HG03175 (cell line): ENCODE measurements around the gene PRF1.
"Not testable (repeated sequence)": the region's sequence is repeated elsewhere in the genome, so short reads cannot be mapped to it uniquely, and the experiment has no call there.

Experiments
- ATAC-seq: cut with Tn5 transposase; IDR thresholded peaks from one replicate; pipeline ENCODE4 v1.9.1; 2021; ENCODE audit warnings: mild to moderate bottlenecking, moderate library complexity; ENCODE audit not compliant: unreplicated experiment

Gene PRF1

DNA sequence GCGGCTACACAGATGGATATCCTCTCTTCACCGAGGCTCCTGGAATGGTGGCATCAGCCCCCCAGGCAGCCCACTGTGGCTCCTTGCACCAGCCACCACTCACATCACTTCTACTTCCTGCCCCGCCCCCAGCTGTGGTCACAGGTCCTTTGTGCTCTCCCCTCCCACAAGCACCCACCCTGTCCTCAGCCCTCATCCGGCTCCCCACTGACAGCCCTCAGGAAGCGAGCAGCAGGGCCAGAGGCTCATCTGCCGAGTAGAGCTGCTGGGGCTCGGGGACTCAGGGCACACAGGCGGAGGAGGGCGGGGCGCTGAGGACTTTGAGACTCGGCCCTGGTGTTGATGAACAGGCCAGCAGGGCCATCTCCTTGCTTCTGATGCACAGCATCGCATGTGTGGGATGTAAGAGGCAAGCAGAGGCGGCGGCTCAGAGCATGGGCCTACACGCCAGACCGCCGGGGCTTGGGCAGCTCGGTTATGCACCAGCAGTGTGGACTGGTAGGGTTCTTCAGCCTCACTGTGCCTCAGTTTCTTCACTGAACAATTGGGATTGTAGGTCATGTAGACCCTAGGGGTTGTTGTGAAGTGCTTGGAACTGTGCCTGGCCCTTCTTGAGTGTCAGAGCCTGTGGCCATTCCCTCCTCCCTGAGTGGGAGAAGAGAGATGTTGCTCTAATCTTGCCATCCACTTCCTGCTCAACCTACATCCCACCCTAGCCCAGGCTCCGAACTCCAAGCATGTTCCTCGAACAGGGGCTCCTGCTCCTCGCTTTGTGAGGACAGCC, at the start of gene PRF1:
TSS of gene PRF1 (minus strand) at position 77 of the 784 bp plus-strand sequence. CDS start 1,839 bp downstream, outside the sequence.
- ATAC-seq: no peak

- no peak for ATAC-seq
Measured at GRCh38 chr10:70651661-70652060, 49.1 kb upstream of the PRF1 start.

DNA sequence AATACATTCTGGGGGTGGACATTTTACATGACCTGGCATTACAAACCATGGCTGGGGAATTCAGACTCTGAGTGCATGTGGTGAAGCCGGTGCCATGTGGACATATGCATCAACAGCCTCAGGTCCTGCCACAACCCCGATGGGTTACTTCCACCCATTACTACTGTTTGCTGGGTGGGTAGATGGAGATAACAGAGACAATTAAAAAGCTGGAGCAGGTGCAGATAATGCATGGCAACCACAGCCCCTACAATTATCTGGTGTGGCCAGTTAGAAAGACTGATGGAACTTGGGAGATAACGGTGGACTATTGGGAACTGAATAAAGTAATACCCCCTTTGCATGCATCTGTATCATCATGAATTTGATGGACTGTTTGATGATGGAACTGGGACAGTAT, 48.2 kb upstream of the PRF1 start:
- no peak for ATAC-seq

GRCh38 chr10:70650104-70650503, 47.6 kb upstream of the PRF1 start:
- ATAC-seq: no peak

GRCh38 chr10:70649526-70649925, 47.0 kb upstream of the PRF1 start:
- ATAC-seq: no peak

DNA sequence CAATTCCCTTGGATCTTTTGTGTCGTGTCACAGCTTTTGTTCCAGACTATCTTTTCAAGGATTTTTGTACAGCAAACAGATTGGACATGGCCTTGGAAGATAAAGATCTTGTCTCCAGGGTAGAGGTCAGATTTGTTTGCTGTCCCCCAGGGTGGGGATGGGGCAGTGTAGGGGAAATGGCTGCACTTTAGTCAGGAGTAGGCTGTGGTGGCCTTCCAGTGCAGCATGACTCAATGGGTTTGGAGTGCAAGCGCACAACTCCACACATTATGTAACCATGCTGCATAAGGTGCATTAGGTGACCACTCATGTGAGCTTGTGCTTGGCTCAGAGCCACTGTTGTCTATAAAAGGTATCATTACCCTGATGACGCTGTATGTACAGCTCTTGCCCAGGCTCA, 45.9 kb upstream of the PRF1 start:
- ATAC-seq: no peak

- no peak for ATAC-seq
Measured at GRCh38 chr10:70647086-70647485, 44.5 kb upstream of the PRF1 start.

DNA sequence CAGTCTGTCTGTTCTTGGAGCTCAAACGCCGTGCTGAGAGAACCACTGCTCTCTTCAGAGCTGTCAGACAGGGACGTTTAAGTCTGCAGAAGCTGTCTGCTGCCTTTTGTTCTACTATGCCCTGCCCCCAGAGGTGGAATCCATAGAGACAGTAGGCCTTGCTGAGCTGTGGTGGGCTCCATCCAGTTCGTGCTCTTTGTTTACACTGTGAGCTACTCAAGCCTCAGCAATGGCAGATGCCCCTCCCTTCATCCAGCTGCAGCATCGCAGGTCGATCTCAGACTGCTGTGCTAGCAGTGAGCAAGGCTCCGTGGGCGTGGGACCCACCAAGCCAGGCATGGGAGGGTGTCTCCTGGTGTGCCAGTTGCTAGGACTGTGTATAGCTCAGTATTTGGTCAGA, 42.4 kb upstream of the PRF1 start:
- not testable (repeated sequence) for ATAC-seq

- ATAC-seq: not testable (repeated sequence)
Measured at GRCh38 chr10:70643272-70643671, 40.7 kb upstream of the PRF1 start.

DNA sequence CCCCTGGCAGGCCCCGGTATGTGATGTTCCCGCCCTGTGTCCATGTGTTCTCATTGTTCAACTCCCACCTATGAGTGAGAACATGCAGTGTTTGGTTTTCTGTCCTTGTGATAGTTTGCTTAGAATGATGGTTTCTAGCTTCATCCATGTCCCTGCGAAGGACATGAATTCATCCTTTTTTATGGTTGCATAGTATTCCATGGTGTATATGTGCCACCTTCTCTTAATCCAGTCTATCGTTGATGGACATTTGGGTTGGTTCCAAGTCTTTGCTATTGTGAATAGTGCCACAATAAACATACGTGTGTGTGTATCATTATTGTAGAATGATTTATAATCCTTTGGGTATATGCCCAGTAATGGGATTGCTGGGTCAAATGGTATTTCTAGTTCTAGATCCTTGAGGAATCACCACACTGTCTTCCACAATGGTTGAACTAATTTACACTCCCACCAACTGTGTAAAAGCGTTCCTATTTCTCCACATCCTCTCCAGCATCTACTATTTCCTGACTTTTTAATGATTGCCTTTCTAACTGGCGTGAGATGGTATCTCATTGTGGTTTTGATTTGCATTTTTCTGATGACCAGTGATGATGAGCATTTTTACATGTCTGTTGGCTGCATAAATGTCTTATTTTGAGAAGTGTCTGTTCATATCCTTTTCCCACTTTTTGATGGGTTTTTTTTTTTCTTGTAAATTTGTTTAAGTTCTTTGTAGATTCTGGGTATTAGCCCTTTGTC, 37.3 kb upstream of the PRF1 start:
- ATAC-seq: not testable (repeated sequence)

- not testable (repeated sequence) for ATAC-seq
Measured at GRCh38 chr10:70634515-70634914, 32.0 kb upstream of the PRF1 start.

DNA sequence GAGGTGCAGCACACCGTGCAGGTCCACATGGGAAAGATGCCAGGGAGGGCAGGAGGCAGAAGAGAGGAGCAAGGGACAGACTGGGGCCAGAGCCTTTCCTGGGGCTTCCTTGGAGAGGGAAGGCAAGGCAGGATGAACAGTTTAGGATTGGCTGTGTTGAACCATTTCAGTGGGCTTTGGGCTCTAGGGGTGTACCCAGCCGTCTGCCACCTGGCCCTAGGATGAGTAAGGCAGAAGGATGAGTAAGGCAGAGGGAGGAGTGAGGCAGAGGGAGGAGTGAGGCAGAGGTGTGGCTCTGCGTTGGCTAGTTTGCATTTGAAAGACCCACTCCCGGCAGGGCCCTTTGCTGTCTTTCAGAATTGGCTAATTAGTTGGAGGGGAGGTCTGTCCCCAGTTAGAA, 31.5 kb upstream of the PRF1 start:
- ATAC-seq: no peak

DNA sequence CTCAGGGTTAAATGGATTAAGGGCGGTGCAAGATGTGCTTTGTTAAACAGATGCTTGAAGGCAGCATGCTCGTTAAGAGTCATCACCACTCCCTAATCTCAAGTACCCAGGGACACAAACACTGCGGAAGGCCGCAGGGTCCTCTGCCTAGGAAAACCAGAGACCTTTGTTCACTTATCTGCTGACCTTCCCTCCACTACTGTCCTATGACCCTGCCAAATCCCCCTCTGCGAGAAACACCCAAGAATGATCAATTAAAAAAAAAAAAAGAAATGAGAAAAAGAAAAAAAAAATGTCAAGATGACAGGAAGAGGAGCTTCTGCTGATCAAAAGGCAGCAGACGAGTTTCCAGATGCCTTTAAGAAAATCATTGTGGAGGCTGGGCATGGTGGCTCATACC, 29.2 kb upstream of the PRF1 start:
- not testable (repeated sequence) for ATAC-seq

DNA sequence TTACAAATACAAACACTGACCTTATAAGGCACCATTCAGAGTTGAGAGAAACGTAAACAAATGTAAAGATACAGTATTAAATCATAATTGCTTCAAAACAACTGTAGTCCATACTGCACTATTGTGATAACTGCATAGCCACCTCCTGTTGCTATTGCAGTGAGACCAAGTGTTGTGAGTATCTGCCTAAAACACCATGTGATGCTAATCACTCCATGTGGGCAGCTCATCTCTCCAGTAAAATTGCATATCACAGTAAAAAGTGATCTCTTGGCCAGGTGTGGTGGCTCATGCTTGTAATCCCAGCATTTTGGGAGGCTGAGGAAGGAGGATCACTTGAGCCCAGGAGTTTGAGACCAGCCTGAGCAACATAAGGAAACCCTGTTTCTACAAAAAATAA, 26.8 kb upstream of the PRF1 start:
- no peak for ATAC-seq

GRCh38 chr10:70626056-70626455, 23.5 kb upstream of the PRF1 start:
- no peak for ATAC-seq

- ATAC-seq: no peak
Measured at GRCh38 chr10:70622981-70623844, 20.7 kb upstream of the PRF1 start.

DNA sequence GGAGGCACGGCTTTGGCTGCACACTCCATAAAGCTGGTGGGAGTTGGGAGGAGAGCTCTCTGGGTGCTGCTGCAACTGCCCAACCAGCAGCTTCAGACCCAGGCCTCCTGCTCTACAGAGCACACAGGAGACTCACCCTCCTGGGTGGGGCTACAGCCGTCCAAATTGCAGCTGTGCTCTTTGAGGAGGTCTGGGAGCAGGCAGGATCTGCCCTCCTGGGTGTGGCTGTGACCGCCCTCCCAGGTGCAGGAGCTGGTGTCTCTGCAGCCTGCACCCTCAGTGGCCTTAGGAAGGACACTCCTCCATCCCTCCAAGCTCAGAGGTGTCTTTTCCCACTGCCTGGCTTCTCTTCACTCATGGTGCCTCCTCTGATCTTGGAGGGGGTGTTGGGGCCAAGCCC, 20.0 kb upstream of the PRF1 start:
- ATAC-seq: no peak

DNA sequence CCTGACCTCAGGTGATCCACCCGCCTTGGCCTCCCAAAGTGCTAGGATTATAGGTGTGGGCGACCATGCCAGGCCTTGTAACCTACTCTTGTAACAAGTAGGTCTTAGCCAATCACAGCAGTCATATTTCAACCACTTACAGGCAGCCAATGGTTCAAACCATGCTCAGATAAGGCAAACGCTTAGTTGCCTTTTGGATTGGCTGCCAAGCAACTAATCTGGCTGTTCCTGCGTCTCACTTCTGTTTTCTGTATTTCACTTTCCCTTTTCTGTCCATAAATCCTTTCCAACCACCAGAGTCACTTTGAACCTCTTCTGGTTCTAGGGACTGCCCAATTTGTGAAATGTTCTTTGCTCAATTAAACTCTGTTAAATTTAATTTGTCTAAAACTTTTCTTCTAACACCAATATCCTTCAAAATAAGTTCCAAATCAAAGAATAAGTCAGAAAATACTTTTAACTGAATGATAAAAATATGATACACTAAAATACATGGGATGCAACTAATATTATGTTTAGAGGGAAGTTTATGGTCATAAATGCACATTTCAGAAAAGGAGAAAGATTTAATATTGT, 19.1 kb upstream of the PRF1 start:
- ATAC-seq: no peak

- ATAC-seq: no peak
Measured at GRCh38 chr10:70620020-70620289, 17.4 kb upstream of the PRF1 start.

GRCh38 chr10:70619271-70620019, 16.9 kb upstream of the PRF1 start:
- no peak for ATAC-seq

DNA sequence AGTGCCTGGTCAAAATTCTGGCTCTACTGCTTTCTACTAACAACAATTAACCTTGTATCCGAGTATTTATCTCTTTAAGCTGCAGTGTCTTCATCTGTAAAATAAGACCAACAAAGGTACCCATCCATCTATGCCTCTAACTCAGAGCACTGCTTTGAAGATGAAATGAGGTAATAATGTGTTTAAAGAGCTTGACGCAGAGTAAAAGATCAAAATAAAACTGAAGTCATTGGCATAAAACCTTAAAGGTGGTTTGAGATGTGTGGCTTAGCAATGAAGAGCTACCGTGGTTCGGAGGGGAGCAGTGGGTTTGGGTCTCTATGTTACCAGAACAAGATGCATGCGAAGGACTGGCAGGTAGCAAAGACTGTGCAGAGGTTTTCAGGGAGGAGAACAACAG, 16.1 kb upstream of the PRF1 start:
- ATAC-seq: no peak
